ENCODE results near the gene CHIC2. TPM values are rescaled to one million over a fixed set of nuclear protein-coding genes. Genes with fewer than 3 reads are reported as not detected.

Gene CHIC2
- total RNA-seq, 1 experiment from 2014 or later = 11.0 TPM

DNA sequence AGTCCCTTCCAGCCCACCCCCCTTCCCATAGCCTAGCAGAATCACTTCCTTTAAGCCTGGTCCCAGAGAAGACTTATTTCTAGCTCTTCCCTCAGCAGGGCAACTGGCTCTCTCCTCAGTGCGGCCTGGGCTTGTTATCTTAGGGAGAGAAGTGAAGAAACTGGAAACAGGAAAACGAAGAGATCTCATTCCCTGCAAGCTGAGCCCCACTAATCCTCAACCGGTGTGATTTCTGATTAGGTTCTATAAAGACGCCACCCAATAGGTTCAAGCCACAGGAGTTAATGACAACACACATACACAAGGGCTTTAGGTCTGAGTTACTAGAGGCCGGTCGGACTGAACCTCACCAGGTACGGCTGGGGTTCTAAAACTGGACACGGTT, 38.8 kb upstream of the CHIC2 start:
- no peak overlapping the region for H3K27ac Mint-ChIP-seq
- no peaks in the 10 kb centered on the region for H3K36me3 Mint-ChIP-seq
- no peaks in the 10 kb centered on the region for H3K9me3 Mint-ChIP-seq
- no peak for DNase-seq (ENCODE audit: low spot score)
- peaks cover 97% of the 10 kb centered on the region for H3K27me3 Mint-ChIP-seq (ENCODE audit: low read depth)
- ATAC-seq = no peak
- H3K4me1 Mint-ChIP-seq = peaks cover 76% of the 10 kb centered on the region
- peak overlapping the region; percentile 65 for H3K4me3 Mint-ChIP-seq
- POLR2A ChIA-PET = interaction anchor here (0.6 kb wide), 1 partner anchor 117 kb away, joined by 3 read pairs; no protein-coding TSS in a partner anchor
- CTCF ChIA-PET = interaction anchor here (0.6 to 1.6 kb wide), 9 partner anchors 13 to 298 kb away, joined by 3 to 12 read pairs (median 3); partner anchors contain the start of gene PDGFRA
- TF ChIP-seq IRF1 (CRISPR knock-in tag; IDR thresholded peaks at IDR 0.05) (no peak), JAZF1 (CRISPR knock-in tag; IDR thresholded peaks at IDR 0.05) (no peak), AR (CRISPR knock-in tag; IDR thresholded peaks at IDR 0.05) (no peak), TCF7 (CRISPR knock-in tag; IDR thresholded peaks at IDR 0.05; ENCODE audit: low read depth) (no peak), TEAD4 (CRISPR knock-in tag; IDR thresholded peaks at IDR 0.05) (no peak), MYBL2 (CRISPR knock-in tag; IDR thresholded peaks at IDR 0.05) (no peak), FOXP1 (CRISPR knock-in tag; IDR thresholded peaks at IDR 0.05; ENCODE audit: borderline replicate concordance) (no peak), EMX1 (CRISPR knock-in tag; IDR thresholded peaks at IDR 0.05) (no peak), FOXK1 (CRISPR knock-in tag; IDR thresholded peaks at IDR 0.05) (no peak), GTF2I (CRISPR knock-in tag; conservative IDR thresholded peaks at IDR 0.05) (no peak), ATF1 (CRISPR knock-in tag; IDR thresholded peaks at IDR 0.05) (no peak), ZNF121 (CRISPR knock-in tag; IDR thresholded peaks at IDR 0.05) (no peak), NR1H2 (CRISPR knock-in tag; IDR thresholded peaks at IDR 0.05) (no peak), USF1 (CRISPR knock-in tag; IDR thresholded peaks at IDR 0.05) (no peak), ZNF396 (CRISPR knock-in tag; IDR thresholded peaks at IDR 0.05; ENCODE audit: borderline replicate concordance) (no peak)
- TF ChIP-seq, protein P1, sequence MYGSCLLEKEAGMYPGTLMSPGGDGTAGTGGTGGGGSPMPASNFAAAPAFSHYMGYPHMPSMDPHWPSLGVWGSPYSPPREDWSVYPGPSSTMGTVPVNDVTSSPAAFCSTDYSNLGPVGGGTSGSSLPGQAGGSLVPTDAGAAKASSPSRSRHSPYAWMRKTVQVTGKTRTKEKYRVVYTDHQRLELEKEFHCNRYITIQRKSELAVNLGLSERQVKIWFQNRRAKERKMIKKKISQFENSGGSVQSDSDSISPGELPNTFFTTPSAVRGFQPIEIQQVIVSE (CRISPR knock-in tag; IDR thresholded peaks at IDR 0.05; ENCODE audit: borderline replicate concordance) = no peak
- TF ChIP-seq, protein P2, sequence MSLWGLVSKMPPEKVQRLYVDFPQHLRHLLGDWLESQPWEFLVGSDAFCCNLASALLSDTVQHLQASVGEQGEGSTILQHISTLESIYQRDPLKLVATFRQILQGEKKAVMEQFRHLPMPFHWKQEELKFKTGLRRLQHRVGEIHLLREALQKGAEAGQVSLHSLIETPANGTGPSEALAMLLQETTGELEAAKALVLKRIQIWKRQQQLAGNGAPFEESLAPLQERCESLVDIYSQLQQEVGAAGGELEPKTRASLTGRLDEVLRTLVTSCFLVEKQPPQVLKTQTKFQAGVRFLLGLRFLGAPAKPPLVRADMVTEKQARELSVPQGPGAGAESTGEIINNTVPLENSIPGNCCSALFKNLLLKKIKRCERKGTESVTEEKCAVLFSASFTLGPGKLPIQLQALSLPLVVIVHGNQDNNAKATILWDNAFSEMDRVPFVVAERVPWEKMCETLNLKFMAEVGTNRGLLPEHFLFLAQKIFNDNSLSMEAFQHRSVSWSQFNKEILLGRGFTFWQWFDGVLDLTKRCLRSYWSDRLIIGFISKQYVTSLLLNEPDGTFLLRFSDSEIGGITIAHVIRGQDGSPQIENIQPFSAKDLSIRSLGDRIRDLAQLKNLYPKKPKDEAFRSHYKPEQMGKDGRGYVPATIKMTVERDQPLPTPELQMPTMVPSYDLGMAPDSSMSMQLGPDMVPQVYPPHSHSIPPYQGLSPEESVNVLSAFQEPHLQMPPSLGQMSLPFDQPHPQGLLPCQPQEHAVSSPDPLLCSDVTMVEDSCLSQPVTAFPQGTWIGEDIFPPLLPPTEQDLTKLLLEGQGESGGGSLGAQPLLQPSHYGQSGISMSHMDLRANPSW (CRISPR knock-in tag; conservative IDR thresholded peaks at IDR 0.05; ENCODE audit: low read depth) = no peak
- TF ChIP-seq, protein P3, sequence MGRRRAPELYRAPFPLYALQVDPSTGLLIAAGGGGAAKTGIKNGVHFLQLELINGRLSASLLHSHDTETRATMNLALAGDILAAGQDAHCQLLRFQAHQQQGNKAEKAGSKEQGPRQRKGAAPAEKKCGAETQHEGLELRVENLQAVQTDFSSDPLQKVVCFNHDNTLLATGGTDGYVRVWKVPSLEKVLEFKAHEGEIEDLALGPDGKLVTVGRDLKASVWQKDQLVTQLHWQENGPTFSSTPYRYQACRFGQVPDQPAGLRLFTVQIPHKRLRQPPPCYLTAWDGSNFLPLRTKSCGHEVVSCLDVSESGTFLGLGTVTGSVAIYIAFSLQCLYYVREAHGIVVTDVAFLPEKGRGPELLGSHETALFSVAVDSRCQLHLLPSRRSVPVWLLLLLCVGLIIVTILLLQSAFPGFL (CRISPR knock-in tag; IDR thresholded peaks at IDR 0.05; ENCODE audit: borderline replicate concordance) = no peak
- TF ChIP-seq, protein P4, sequence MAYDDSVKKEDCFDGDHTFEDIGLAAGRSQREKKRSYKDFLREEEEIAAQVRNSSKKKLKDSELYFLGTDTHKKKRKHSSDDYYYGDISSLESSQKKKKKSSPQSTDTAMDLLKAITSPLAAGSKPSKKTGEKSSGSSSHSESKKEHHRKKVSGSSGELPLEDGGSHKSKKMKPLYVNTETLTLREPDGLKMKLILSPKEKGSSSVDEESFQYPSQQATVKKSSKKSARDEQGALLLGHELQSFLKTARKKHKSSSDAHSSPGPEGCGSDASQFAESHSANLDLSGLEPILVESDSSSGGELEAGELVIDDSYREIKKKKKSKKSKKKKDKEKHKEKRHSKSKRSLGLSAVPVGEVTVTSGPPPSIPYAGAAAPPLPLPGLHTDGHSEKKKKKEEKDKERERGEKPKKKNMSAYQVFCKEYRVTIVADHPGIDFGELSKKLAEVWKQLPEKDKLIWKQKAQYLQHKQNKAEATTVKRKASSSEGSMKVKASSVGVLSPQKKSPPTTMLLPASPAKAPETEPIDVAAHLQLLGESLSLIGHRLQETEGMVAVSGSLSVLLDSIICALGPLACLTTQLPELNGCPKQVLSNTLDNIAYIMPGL (CRISPR knock-in tag; IDR thresholded peaks at IDR 0.05) = no peak

Data from WTC11 (cell line).